Osteocyte (in vitro differentiated cells): ENCODE data around the gene ANKRD13A. TPM values are rescaled to one million over a fixed set of nuclear protein-coding genes. Genes with fewer than 3 reads are reported as not detected.

Experiments
- DNase-seq: peaks from one replicate; pipeline ENCODE4 v3.0.0; 2021; ENCODE audit warnings: mixed read lengths; ENCODE audit not compliant: unreplicated experiment; ENCODE audit errors: extremely low spot score
- H3K27ac Mint-ChIP-seq: one replicate; pipeline ENCODE4 v1.8.0; 2021; ENCODE audit warnings: mild to moderate bottlenecking, mixed read lengths; ENCODE audit not compliant: unreplicated experiment
- H3K27me3 Mint-ChIP-seq: one replicate; pipeline ENCODE4 v1.8.0; 2021; ENCODE audit warnings: mixed read lengths; ENCODE audit not compliant: unreplicated experiment
- H3K36me3 Mint-ChIP-seq: one replicate; pipeline ENCODE4 v1.8.0; 2021; ENCODE audit warnings: mixed read lengths; ENCODE audit not compliant: unreplicated experiment
- H3K4me1 Mint-ChIP-seq: one replicate; pipeline ENCODE4 v1.8.0; 2021; ENCODE audit warnings: mixed read lengths; ENCODE audit not compliant: unreplicated experiment
- H3K4me3 Mint-ChIP-seq: one replicate; pipeline ENCODE4 v1.8.0; 2021; ENCODE audit warnings: mild to moderate bottlenecking, moderate library complexity, mixed read lengths; ENCODE audit not compliant: unreplicated experiment
- H3K9me3 Mint-ChIP-seq: one replicate; pipeline ENCODE4 v1.8.0; 2021; ENCODE audit warnings: mixed read lengths; ENCODE audit not compliant: unreplicated experiment
- CTCF ChIP-seq: fragments of 200-600 bp; sonication (generic); IDR thresholded peaks from 2 replicates; pipeline ENCODE4 v1.5.0; 2021; ENCODE audit warnings: antibody characterized with exemption, mild to moderate bottlenecking, moderate library complexity
- long read RNA-seq: library from polyadenylated mRNA; unstranded; transcript quantifications from one replicate; pipeline ENCODE4 v2.0.0, GENCODE V29; 2021
- total RNA-seq: library from RNA; stranded (reverse); gene quantifications from 2 replicates; pipeline ENCODE4 v1.2.1, GENCODE V29; 2021

The ANKRD13A gene
- total RNA-seq, result 42.3 and 43.5 TPM in 2 replicates
- long read RNA-seq, transcript ANKRD13A-210 (6 exons, 3,315 nt), result major isoform, 5 of 35 reads
- long read RNA-seq, partial matches to known transcripts, result 6 of 35 reads
- long read RNA-seq, other reads (novel, unspliced or antisense), result 22 of 35 reads

GRCh38 chr12:109998904-109999648, at the start of gene ANKRD13A:
ANKRD13A (plus strand) TSS chr12:109999430; CDS start chr12:109999689, 259 bp downstream.
- H3K4me1 Mint-ChIP-seq, result peaks cover 42% of the 10 kb centered on the region
- H3K9me3 Mint-ChIP-seq, result no peaks in the 10 kb centered on the region
- peak within 1 kb of the TSS; percentile 98 for H3K27ac Mint-ChIP-seq
- no peaks in the 10 kb centered on the region for H3K27me3 Mint-ChIP-seq
- DNase-seq, result peak; percentile 94
- TF ChIP-seq CTCF, result no peak
- peaks cover 3% of the 10 kb centered on the region for H3K36me3 Mint-ChIP-seq
- H3K4me3 Mint-ChIP-seq, result peak within 1 kb of the TSS; percentile 95

- DNase-seq, result no peak
- Mint-ChIP-seq H3K9me3 (no peaks in the 10 kb centered on the region), H3K27ac (no peak overlapping the region), H3K27me3 (no peaks in the 10 kb centered on the region), H3K36me3 (peaks cover 58% of the 10 kb centered on the region), H3K4me3 (no peak overlapping the region), H3K4me1 (peaks cover 48% of the 10 kb centered on the region)
- no peak for TF ChIP-seq CTCF
Observed at GRCh38 chr12:109950625-109951024, 48.6 kb upstream of the ANKRD13A start.

GRCh38 chr12:109951136-109951535, 48.1 kb upstream of the ANKRD13A start:
- no peak for TF ChIP-seq CTCF
- Mint-ChIP-seq H3K4me1 (peaks cover 48% of the 10 kb centered on the region), H3K27ac (no peak overlapping the region), H3K36me3 (peaks cover 58% of the 10 kb centered on the region), H3K9me3 (no peaks in the 10 kb centered on the region), H3K27me3 (no peaks in the 10 kb centered on the region), H3K4me3 (no peak overlapping the region)
- DNase-seq, result no peak

- peaks cover 58% of the 10 kb centered on the region for H3K36me3 Mint-ChIP-seq
- H3K4me1 Mint-ChIP-seq, result peaks cover 41% of the 10 kb centered on the region
- no peaks in the 10 kb centered on the region for H3K27me3 Mint-ChIP-seq
- no peaks in the 10 kb centered on the region for H3K9me3 Mint-ChIP-seq
- TF ChIP-seq CTCF, result no peak
- no peak for DNase-seq
- H3K27ac Mint-ChIP-seq, result peak overlapping the region; percentile 61
- H3K4me3 Mint-ChIP-seq, result no peak overlapping the region
Observed at GRCh38 chr12:109951751-109952150, 47.5 kb upstream of the ANKRD13A start.

- no peak for DNase-seq
- no peak for TF ChIP-seq CTCF
- Mint-ChIP-seq H3K9me3 (no peaks in the 10 kb centered on the region), H3K4me1 (peaks cover 37% of the 10 kb centered on the region), H3K27me3 (no peaks in the 10 kb centered on the region), H3K4me3 (no peak overlapping the region), H3K27ac (peak overlapping the region; percentile 61), H3K36me3 (peaks cover 55% of the 10 kb centered on the region)
Observed at GRCh38 chr12:109952160-109952858, 46.9 kb upstream of the ANKRD13A start.
